HepG2 (cell line): Measurements from ENCODE around the gene UNC5B. TPM values are rescaled to one million over a fixed set of nuclear protein-coding genes. Genes with fewer than 3 reads are reported as not detected.

Experiments used
- NR2F6 ChIP-seq, 2 experiments: IDR thresholded peaks; 2 replicates each; pipeline ENCODE4 v1.6.1; 2016; ENCODE audit warnings: antibody characterized with exemption in 1 of 2, mild to moderate bottlenecking in 1 of 2
- PBX3 ChIP-seq: sonication (generic); formaldehyde crosslinking; IDR thresholded peaks from 2 replicates; pipeline ENCODE4 v1.8.1; 2023; ENCODE audit warnings: missing genetic modification reagents, inconsistent platforms, borderline replicate concordance
- RNF2 ChIP-seq: fragments of 450-650 bp; conservative IDR thresholded peaks from 2 replicates; pipeline ENCODE4 v1.6.1; 2016; ENCODE audit warnings: low read depth
- SMARCC2 ChIP-seq: fragments of 450-650 bp; IDR thresholded peaks from 2 replicates; pipeline ENCODE4 v1.6.1; 2017; ENCODE audit warnings: antibody characterized with exemption, mild to moderate bottlenecking
- SPEN ChIP-seq: sonication (generic); formaldehyde crosslinking; IDR thresholded peaks from 2 replicates; pipeline ENCODE4 v1.5.1; 2020; ENCODE audit warnings: low read depth, mild to moderate bottlenecking, missing genetic modification reagents
- SUZ12 ChIP-seq: fragments of 150-350 bp; IDR thresholded peaks from 2 replicates; pipeline ENCODE4 v1.6.1; 2014; ENCODE audit warnings: low read depth, low read length
- ZBTB21 ChIP-seq: sonication (generic); formaldehyde crosslinking; IDR thresholded peaks from 2 replicates; pipeline ENCODE4 v1.4.0; 2020; ENCODE audit warnings: missing genetic modification reagents
- ZBTB25 ChIP-seq: IDR thresholded peaks from 2 replicates; pipeline ENCODE4 v1.6.1; 2018; ENCODE audit warnings: missing genetic modification reagents
- ZNF20 ChIP-seq: sonication (generic); formaldehyde crosslinking; IDR thresholded peaks from 2 replicates; pipeline ENCODE4 v1.4.0; 2020; ENCODE audit warnings: mild to moderate bottlenecking, moderate library complexity, missing genetic modification reagents
- ZNF841 ChIP-seq: sonication (generic); formaldehyde crosslinking; IDR thresholded peaks from 2 replicates; pipeline ENCODE4 v1.8.1; 2023; ENCODE audit warnings: missing genetic modification reagents, borderline replicate concordance
- polyA plus RNA-seq, 8 experiments: library from polyadenylated mRNA; depleted of rRNA in 3 of 8; stranded (reverse) in 7 of 8; unstranded in 1 of 8; fragments of >200 nt; fragmentation: Illumina TruSeq in 4 of 8; extraction: Trizol in 4 of 8; gene quantifications; 2 replicates each; pipeline versions ENCODE4 v1.2.1 to v1.2.3, GENCODE V29; 2011 to 2016; ENCODE audit warnings: low read depth in 4 of 8, missing spikeins in 1 of 8, mixed read lengths in 1 of 8; ENCODE audit not compliant: insufficient read depth in 1 of 8
- total RNA-seq, 5 experiments: library from RNA; depleted of rRNA; stranded (reverse); fragments of >200 nt; fragmentation: Illumina TruSeq; extraction: Trizol; gene quantifications; 2 replicates each; pipeline ENCODE4 v1.2.3, GENCODE V29; 2016; ENCODE audit warnings: low read depth in 1 of 5
- TF ChIP-seq, protein P1 (sequence below): sonication (generic); formaldehyde crosslinking; IDR thresholded peaks from 2 replicates; pipeline ENCODE4 v1.9.0; 2021; ENCODE audit warnings: mild to moderate bottlenecking, missing genetic modification reagents
- TF ChIP-seq, protein P2 (sequence below): sonication (generic); formaldehyde crosslinking; IDR thresholded peaks from 2 replicates; pipeline ENCODE4 v1.5.0; 2020; ENCODE audit warnings: mild to moderate bottlenecking, missing genetic modification reagents
- TF ChIP-seq, protein P3 (sequence below): sonication (generic); formaldehyde crosslinking; IDR thresholded peaks from 2 replicates; pipeline ENCODE4 v1.4.0; 2020; ENCODE audit warnings: missing genetic modification reagents

The UNC5B gene
- total and polyA plus RNA-seq, 2 of the 13 experiments (the other 11 are each of a cell fraction or from before 2014, with no cell fraction given) = 0.07 TPM

DNA sequence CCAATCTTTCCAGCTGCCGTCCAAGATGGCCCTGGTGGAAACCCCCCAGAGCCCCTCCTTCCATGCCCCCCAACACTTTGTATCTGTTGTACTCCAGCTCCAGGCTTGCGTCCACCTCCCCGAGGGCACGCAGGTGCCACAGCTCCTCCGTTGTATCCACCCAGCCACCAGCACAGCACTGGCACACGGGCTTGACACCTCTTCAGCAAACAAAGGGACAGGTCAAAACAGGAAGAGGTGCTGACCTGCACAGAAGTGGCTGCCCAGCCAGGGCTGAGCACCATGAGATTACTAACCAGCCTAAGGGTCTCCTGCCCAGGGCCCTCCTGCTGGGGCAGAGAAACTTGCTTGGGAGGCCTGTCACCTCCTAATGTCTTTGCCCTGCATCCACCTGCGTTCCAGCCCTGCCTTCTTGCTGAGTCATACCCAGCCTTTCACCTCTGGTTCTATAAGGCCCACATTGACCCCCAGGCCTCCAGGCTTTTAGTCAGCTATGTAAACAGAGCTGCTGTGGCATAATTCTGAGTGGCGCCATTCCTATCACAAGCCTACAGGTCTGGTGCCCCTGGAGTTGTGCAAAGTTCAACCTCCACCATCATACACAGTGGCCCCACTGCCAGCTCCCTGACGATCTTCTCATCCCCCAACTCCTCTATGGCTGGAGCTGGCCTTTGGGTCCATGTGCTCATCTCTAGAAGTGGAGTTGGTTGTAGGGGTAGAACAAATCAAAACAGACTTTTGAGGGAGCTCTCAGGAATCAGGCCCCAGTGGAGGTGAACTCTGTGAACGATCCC is 127.6 kb downstream of the UNC5B start (continued):
- TF ChIP-seq, protein P1, sequence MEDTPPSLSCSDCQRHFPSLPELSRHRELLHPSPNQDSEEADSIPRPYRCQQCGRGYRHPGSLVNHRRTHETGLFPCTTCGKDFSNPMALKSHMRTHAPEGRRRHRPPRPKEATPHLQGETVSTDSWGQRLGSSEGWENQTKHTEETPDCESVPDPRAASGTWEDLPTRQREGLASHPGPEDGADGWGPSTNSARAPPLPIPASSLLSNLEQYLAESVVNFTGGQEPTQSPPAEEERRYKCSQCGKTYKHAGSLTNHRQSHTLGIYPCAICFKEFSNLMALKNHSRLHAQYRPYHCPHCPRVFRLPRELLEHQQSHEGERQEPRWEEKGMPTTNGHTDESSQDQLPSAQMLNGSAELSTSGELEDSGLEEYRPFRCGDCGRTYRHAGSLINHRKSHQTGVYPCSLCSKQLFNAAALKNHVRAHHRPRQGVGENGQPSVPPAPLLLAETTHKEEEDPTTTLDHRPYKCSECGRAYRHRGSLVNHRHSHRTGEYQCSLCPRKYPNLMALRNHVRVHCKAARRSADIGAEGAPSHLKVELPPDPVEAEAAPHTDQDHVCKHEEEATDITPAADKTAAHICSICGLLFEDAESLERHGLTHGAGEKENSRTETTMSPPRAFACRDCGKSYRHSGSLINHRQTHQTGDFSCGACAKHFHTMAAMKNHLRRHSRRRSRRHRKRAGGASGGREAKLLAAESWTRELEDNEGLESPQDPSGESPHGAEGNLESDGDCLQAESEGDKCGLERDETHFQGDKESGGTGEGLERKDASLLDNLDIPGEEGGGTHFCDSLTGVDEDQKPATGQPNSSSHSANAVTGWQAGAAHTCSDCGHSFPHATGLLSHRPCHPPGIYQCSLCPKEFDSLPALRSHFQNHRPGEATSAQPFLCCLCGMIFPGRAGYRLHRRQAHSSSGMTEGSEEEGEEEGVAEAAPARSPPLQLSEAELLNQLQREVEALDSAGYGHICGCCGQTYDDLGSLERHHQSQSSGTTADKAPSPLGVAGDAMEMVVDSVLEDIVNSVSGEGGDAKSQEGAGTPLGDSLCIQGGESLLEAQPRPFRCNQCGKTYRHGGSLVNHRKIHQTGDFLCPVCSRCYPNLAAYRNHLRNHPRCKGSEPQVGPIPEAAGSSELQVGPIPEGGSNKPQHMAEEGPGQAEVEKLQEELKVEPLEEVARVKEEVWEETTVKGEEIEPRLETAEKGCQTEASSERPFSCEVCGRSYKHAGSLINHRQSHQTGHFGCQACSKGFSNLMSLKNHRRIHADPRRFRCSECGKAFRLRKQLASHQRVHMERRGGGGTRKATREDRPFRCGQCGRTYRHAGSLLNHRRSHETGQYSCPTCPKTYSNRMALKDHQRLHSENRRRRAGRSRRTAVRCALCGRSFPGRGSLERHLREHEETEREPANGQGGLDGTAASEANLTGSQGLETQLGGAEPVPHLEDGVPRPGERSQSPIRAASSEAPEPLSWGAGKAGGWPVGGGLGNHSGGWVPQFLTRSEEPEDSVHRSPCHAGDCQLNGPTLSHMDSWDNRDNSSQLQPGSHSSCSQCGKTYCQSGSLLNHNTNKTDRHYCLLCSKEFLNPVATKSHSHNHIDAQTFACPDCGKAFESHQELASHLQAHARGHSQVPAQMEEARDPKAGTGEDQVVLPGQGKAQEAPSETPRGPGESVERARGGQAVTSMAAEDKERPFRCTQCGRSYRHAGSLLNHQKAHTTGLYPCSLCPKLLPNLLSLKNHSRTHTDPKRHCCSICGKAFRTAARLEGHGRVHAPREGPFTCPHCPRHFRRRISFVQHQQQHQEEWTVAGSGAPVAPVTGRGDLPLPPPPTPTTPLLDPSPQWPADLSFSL (CRISPR knock-in tag) = 0 out of 2 replicates have a peak, but pooled peaks have one; percentile 19
- TF ChIP-seq, protein P2, sequence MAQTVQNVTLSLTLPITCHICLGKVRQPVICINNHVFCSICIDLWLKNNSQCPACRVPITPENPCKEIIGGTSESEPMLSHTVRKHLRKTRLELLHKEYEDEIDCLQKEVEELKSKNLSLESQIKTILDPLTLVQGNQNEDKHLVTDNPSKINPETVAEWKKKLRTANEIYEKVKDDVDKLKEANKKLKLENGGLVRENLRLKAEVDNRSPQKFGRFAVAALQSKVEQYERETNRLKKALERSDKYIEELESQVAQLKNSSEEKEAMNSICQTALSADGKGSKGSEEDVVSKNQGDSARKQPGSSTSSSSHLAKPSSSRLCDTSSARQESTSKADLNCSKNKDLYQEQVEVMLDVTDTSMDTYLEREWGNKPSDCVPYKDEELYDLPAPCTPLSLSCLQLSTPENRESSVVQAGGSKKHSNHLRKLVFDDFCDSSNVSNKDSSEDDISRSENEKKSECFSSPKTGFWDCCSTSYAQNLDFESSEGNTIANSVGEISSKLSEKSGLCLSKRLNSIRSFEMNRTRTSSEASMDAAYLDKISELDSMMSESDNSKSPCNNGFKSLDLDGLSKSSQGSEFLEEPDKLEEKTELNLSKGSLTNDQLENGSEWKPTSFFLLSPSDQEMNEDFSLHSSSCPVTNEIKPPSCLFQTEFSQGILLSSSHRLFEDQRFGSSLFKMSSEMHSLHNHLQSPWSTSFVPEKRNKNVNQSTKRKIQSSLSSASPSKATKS (CRISPR knock-in tag) = no peak
- TF ChIP-seq ZNF20 (CRISPR knock-in tag) (no peak), ZBTB25 (CRISPR knock-in tag) (peak; percentile 52; the same call in 1 of the 2 replicates), RNF2 (no peak), NR2F6 (IDR thresholded peaks at IDR 0.05) (peak; percentile 96), NR2F6 (CRISPR knock-in tag; IDR thresholded peaks at IDR 0.05) (peak; percentile 96), SPEN (CRISPR knock-in tag) (peak; percentile 70; the same call in 1 of the 2 replicates), SMARCC2 (0 out of 2 replicates have a peak, but pooled peaks have one; percentile 34), ZNF841 (CRISPR knock-in tag) (no peak), PBX3 (CRISPR knock-in tag) (no peak), ZBTB21 (CRISPR knock-in tag) (peak; percentile 65; the same call in 1 of the 2 replicates), SUZ12 (no peak)
- TF ChIP-seq, protein P3, sequence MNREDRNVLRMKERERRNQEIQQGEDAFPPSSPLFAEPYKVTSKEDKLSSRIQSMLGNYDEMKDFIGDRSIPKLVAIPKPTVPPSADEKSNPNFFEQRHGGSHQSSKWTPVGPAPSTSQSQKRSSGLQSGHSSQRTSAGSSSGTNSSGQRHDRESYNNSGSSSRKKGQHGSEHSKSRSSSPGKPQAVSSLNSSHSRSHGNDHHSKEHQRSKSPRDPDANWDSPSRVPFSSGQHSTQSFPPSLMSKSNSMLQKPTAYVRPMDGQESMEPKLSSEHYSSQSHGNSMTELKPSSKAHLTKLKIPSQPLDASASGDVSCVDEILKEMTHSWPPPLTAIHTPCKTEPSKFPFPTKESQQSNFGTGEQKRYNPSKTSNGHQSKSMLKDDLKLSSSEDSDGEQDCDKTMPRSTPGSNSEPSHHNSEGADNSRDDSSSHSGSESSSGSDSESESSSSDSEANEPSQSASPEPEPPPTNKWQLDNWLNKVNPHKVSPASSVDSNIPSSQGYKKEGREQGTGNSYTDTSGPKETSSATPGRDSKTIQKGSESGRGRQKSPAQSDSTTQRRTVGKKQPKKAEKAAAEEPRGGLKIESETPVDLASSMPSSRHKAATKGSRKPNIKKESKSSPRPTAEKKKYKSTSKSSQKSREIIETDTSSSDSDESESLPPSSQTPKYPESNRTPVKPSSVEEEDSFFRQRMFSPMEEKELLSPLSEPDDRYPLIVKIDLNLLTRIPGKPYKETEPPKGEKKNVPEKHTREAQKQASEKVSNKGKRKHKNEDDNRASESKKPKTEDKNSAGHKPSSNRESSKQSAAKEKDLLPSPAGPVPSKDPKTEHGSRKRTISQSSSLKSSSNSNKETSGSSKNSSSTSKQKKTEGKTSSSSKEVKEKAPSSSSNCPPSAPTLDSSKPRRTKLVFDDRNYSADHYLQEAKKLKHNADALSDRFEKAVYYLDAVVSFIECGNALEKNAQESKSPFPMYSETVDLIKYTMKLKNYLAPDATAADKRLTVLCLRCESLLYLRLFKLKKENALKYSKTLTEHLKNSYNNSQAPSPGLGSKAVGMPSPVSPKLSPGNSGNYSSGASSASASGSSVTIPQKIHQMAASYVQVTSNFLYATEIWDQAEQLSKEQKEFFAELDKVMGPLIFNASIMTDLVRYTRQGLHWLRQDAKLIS = 0 out of 2 replicates have a peak, but pooled peaks have one; percentile 22
